ENCODE data around the gene MEOX2.

Gene MEOX2

GRCh38 chr7:15723841-15724240 lies 37.4 kb upstream of the MEOX2 start:
- Histone ChIP-seq H3K4me3 (replicated peaks; ENCODE audit: insufficient read depth, low read length) (no peak overlapping the region), H3K27me3 (ENCODE audit: insufficient read depth, poor library complexity, severe bottlenecking) (no peaks in the 10 kb centered on the region), H3K27ac (replicated peaks) (no peak overlapping the region)
- DNase-seq (ENCODE audit: low read depth in 1 of 2, low spot score in 1 of 2) = no peak
- TF ChIP-seq SPI1 (IDR thresholded peaks at IDR 0.05; ENCODE audit: borderline replicate concordance, low read depth) = no peak
- TF ChIP-seq POLR2AphosphoS5 (IDR thresholded peaks at IDR 0.05; ENCODE audit: low read depth) = no peak
- TF ChIP-seq GABPA (IDR thresholded peaks at IDR 0.05; ENCODE audit: low read depth) = no peak
- TF ChIP-seq, protein P1, sequence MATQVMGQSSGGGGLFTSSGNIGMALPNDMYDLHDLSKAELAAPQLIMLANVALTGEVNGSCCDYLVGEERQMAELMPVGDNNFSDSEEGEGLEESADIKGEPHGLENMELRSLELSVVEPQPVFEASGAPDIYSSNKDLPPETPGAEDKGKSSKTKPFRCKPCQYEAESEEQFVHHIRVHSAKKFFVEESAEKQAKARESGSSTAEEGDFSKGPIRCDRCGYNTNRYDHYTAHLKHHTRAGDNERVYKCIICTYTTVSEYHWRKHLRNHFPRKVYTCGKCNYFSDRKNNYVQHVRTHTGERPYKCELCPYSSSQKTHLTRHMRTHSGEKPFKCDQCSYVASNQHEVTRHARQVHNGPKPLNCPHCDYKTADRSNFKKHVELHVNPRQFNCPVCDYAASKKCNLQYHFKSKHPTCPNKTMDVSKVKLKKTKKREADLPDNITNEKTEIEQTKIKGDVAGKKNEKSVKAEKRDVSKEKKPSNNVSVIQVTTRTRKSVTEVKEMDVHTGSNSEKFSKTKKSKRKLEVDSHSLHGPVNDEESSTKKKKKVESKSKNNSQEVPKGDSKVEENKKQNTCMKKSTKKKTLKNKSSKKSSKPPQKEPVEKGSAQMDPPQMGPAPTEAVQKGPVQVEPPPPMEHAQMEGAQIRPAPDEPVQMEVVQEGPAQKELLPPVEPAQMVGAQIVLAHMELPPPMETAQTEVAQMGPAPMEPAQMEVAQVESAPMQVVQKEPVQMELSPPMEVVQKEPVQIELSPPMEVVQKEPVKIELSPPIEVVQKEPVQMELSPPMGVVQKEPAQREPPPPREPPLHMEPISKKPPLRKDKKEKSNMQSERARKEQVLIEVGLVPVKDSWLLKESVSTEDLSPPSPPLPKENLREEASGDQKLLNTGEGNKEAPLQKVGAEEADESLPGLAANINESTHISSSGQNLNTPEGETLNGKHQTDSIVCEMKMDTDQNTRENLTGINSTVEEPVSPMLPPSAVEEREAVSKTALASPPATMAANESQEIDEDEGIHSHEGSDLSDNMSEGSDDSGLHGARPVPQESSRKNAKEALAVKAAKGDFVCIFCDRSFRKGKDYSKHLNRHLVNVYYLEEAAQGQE (IDR thresholded peaks at IDR 0.05; ENCODE audit: insufficient replicate concordance, low read depth) = no peak
- TF ChIP-seq, protein P2, sequence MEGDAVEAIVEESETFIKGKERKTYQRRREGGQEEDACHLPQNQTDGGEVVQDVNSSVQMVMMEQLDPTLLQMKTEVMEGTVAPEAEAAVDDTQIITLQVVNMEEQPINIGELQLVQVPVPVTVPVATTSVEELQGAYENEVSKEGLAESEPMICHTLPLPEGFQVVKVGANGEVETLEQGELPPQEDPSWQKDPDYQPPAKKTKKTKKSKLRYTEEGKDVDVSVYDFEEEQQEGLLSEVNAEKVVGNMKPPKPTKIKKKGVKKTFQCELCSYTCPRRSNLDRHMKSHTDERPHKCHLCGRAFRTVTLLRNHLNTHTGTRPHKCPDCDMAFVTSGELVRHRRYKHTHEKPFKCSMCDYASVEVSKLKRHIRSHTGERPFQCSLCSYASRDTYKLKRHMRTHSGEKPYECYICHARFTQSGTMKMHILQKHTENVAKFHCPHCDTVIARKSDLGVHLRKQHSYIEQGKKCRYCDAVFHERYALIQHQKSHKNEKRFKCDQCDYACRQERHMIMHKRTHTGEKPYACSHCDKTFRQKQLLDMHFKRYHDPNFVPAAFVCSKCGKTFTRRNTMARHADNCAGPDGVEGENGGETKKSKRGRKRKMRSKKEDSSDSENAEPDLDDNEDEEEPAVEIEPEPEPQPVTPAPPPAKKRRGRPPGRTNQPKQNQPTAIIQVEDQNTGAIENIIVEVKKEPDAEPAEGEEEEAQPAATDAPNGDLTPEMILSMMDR (IDR thresholded peaks at IDR 0.05; ENCODE audit: insufficient read depth, low read length) = no peak

GRCh38 chr7:15720849-15721471 lies 34.5 kb upstream of the MEOX2 start:
- no peak for TF ChIP-seq POLR2AphosphoS5 (IDR thresholded peaks at IDR 0.05; ENCODE audit: low read depth)
- TF ChIP-seq, protein P2 (IDR thresholded peaks at IDR 0.05; ENCODE audit: insufficient read depth, low read length) = peak; percentile 51
- H3K27ac ChIP-seq (replicated peaks) = no peak overlapping the region
- DNase-seq (ENCODE audit: low read depth in 1 of 2, low spot score in 1 of 2) = peak in 1 of 2 experiments; percentile 26
- H3K4me3 ChIP-seq (replicated peaks; ENCODE audit: insufficient read depth, low read length) = no peak overlapping the region
- no peaks in the 10 kb centered on the region for H3K27me3 ChIP-seq (ENCODE audit: insufficient read depth, poor library complexity, severe bottlenecking)

GRCh38 chr7:15719311-15719710 lies 32.8 kb upstream of the MEOX2 start:
- Histone ChIP-seq H3K27me3 (ENCODE audit: insufficient read depth, poor library complexity, severe bottlenecking) (no peaks in the 10 kb centered on the region), H3K27ac (replicated peaks) (no peak overlapping the region), H3K4me3 (replicated peaks; ENCODE audit: insufficient read depth, low read length) (no peak overlapping the region)
- no peak for DNase-seq (ENCODE audit: low read depth in 1 of 2, low spot score in 1 of 2)
- no peak for TF ChIP-seq GABPA (IDR thresholded peaks at IDR 0.05; ENCODE audit: low read depth)

DNA sequence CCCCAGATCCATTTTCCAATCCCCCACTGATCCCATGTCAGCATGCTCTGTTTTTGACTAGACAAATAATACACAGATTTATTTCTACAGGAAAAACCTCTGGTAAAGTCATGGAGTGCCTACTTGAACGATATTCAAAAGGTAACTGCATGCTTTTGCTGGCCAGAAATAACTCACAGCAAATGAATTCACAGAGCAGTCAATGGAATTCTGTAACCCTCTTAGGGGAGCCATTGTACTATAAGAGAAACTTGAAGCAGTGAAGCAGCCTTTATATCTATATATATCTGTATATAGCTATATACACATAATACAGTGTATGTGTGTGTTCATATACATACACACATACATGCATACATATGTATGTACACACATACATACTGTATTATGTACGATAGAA lies 29.0 kb upstream of the MEOX2 start:
- TF ChIP-seq, protein P2 (IDR thresholded peaks at IDR 0.05; ENCODE audit: insufficient read depth, low read length) = no peak
- TF ChIP-seq POLR2AphosphoS5 (IDR thresholded peaks at IDR 0.05; ENCODE audit: low read depth) (no peak), GABPA (IDR thresholded peaks at IDR 0.05; ENCODE audit: low read depth) (no peak), SPI1 (IDR thresholded peaks at IDR 0.05; ENCODE audit: borderline replicate concordance, low read depth) (no peak)
- TF ChIP-seq, protein P1 (IDR thresholded peaks at IDR 0.05; ENCODE audit: insufficient replicate concordance, low read depth) = no peak
- no peak overlapping the region for H3K4me3 ChIP-seq (replicated peaks; ENCODE audit: insufficient read depth, low read length)
- no peak for DNase-seq (ENCODE audit: low read depth in 1 of 2, low spot score in 1 of 2)
- H3K27ac ChIP-seq (replicated peaks) = no peak overlapping the region
- no peaks in the 10 kb centered on the region for H3K27me3 ChIP-seq (ENCODE audit: insufficient read depth, poor library complexity, severe bottlenecking)
